CD4-positive, alpha-beta T cell treated with Interleukin-6 at 100 ng/mL for 8 hours (primary cell): ENCODE results near the gene PLVAP.

Experiments
- DNase-seq: peaks from one replicate; pipeline ENCODE4 v3.0.0-alpha.2; 2020; ENCODE audit warnings: mixed read lengths, low spot score

The PLVAP gene, protein sequence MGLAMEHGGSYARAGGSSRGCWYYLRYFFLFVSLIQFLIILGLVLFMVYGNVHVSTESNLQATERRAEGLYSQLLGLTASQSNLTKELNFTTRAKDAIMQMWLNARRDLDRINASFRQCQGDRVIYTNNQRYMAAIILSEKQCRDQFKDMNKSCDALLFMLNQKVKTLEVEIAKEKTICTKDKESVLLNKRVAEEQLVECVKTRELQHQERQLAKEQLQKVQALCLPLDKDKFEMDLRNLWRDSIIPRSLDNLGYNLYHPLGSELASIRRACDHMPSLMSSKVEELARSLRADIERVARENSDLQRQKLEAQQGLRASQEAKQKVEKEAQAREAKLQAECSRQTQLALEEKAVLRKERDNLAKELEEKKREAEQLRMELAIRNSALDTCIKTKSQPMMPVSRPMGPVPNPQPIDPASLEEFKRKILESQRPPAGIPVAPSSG

GRCh38 chr19:17376935-17377600 is at the start of gene PLVAP:
Gene PLVAP (minus strand): TSS chr19:17377342. CDS start chr19:17377288, 54 bp downstream.
- DNase-seq = no peak

GRCh38 chr19:17424743-17425365 is 47.7 kb upstream of the PLVAP start:
- DNase-seq = peak; percentile 18

GRCh38 chr19:17423429-17424208 is 46.5 kb upstream of the PLVAP start:
- DNase-seq = no peak

- no peak for DNase-seq
These were observed 44.8 kb upstream of the PLVAP start for GRCh38 chr19:17421942-17422341.

GRCh38 chr19:17420475-17420924 is 43.4 kb upstream of the PLVAP start:
- DNase-seq = peak; percentile 31

DNA sequence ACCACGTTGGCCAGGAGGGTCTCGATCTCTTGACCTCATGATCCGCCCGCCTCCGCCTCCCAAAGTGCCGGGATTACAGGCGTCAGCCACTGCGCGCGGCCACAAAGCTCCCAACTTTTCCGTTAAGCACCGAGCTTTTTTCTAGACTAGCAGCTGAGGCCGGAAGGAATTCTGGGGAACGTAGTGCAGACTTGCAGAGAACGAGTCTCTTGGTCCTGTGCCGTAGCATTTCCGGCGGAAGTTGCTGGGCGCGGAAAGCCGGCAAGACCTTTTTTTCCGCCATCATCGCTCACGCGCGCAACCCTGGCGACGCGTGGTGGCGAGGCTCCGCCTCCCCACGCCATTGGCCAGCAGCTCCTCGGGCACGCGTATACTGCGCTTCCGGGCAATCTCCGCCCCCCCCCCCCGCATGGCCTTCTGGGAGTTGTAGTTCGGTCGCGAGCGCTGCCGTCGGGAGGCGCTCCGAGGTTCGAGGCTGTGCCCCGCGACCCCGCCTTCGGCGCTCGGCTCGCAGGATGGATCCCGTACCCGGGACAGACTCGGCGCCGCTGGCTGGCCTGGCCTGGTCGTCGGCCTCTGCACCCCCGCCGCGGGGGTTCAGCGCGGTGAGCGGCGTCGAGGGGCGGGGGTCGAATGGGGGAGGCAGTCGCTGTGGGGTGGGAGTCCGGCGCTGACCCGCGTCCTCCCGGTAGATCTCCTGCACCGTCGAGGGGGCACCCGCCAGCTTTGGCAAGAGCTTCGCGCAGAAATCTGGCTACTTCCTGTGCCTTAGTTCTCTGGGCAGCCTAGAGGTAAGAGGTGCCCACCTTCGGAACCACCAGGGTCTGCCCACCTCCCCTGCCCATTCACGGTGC is 42.7 kb upstream of the PLVAP start, which contains the start of gene MVB12A:
MVB12A (plus strand) TSS at position 427 of the 854 bp plus-strand sequence; CDS start at position 516, 89 bp downstream.
- DNase-seq = peak; percentile 98

DNA sequence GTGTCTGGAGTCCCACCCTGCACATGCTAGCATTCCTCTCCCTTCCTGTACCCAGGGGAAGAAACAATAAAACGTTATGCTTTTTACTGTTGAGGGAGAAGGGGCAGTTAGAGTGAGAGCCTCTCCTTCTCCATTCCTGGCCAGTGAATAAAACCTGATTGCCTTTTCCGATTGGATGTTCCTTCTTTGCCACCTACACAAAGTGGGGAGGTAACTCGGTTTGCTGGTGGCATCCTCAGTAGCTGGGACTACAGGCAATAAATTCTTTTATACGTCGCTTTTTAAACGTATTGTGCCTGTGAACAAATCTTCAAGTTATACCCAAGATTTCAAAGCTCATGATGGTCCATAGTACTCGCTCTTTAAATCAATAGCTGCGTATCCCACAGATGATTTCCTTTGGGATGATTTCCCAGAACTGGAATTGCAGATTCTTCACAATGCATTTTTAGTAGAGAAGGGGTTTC is 42.0 kb upstream of the PLVAP start:
- no peak for DNase-seq

DNA sequence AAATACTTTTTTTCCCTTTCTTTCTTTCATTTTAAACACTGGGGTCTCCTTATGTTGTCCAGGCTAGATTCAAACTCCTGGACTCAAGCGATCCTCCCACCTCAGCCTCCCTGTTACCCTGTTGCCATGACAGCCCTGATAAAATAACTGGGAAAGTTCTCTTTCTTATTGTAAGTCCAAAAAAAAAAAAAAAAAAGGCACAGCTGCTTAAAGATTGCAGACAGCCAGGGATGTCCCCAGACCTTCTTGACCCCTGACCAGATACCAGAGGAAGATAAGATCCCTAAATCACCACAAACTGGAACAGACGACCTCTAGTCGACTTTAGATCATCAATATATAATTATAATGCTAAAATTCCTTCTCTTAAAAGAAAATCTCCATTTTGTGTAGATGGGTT is 41.6 kb upstream of the PLVAP start:
- no peak for DNase-seq

- no peak for DNase-seq
These were observed 38.0 kb upstream of the PLVAP start for GRCh38 chr19:17415121-17415520.

DNA sequence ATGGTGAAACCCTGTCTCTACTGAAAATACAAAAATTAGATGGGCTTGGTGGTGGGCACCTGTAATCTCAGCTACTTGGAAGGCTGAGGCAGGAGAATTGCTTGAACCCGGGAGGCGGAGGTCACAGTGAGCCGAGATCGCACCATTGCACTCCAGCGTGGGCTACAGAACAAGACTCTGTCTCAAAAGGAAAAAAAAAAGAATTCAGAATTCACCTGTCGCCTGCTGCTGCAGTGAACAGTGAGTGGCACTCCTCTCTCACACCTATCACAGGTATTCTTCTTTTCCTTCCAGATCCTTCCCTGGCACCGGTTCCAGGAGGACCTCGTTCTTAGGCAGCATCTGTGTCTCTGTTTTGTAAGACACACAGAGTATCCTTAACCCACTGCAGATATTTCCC is 37.0 kb upstream of the PLVAP start:
- no peak for DNase-seq

DNA sequence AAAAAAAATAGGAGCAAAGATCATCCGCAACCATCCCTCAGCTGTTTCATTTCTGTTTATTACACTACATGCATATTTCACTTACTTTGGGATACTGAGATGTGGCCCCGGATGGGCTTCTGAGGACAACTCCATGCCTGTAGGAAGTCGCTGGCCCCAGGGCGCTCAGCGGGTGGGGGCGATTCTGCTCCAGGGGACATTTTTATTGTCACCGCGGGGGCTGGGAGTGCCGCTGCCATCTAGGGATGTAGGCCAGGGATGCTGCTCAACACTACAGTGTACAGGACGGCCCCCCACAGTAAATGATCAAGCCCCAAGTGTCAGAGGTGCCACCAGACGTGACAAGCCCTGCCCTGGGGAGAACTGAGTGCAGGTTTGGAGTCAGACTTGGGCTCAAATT is 34.7 kb upstream of the PLVAP start:
- no peak for DNase-seq

- no peak for DNase-seq
These were observed 32.8 kb upstream of the PLVAP start for GRCh38 chr19:17409990-17410389.

DNA sequence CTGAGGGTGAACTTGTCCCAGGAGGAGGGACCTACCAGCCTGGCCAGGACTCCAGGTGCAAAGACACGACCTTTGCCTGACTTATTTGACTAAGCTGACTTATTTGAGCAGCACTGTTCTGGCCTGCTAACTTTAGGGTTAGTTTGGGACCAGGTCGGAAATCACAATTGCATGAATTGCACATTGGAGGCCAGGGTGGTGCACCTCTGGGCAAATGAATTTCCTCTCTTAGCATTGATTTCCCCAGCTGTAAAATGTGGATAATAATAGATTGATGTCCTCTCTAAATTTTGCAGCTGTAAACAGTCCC is 29.7 kb upstream of the PLVAP start:
- no peak for DNase-seq

- DNase-seq = no peak
These were observed 29.1 kb upstream of the PLVAP start for GRCh38 chr19:17406046-17406886.

DNA sequence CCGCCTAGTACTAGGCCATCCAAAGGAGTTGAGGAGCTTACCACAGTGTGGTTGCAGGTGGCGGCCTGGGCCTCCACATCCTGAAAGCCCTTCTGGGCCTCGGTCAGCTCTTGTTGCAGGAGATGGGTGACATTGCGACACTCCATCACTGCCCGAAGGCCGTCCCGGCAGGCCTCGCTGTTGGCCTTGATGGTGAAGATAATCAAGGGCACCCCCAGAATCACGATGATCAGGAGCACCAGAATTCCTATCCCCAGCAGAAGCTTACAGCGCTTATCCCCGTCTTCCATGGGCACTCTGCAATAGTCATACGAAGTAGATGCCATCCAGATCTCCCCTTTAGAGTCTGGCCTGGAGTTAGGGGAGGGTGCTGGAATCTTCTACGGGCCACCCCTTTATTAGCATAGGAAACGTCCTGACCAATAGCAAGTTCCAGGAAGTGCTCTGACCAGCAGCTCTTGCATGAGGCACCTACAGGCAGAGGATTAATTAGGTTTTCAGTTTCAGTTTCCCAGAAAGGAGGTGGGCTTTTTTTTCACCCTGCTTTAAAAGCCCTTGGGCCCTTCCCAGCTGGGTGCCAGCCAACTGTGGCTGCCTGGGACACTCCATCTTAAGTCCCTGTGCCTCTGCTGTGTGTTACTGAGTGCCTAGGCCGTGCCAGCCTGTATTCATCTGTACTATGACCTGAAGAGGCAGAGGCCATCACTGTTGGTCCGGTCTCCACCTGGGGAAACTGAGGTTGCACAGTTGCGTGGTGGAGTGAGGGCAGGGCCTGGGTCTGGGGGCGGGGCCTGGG is 28.3 kb upstream of the PLVAP start, which contains the start of gene BST2:
BST2 (minus strand) TSS at position 381 of the 796 bp plus-strand sequence; CDS start at position 326, 55 bp downstream.
- peak; percentile 74 for DNase-seq

DNA sequence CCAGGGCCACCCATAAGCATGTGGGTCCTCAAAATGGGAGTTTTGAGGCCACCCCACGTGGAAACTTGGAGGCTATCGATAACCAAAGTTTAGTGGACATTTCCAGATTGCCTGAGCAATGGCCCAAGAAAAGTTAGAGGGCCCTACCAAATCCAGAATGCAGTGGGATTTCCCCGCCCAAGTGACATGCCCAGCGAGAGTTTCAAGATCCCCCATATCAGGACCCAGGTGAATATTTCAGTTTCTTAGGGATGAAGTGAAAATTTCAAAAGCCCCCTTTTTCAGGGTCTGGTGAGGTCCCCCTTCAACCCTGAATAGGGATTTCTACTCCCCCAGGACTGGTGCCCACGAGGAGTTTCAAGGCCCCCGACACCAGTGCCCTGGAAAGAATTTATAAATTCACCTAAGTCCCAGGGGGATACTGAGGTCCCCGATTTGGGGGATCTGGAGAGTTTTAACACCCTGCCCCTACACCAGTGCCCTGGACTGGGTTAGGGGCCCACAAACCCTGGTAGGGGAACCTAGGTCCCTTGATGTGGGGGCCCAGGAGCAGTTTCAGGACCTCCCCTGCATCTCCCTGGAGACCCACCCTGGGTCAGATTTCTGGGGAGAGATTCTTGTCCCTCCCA is 27.6 kb upstream of the PLVAP start:
- no peak for DNase-seq

DNA sequence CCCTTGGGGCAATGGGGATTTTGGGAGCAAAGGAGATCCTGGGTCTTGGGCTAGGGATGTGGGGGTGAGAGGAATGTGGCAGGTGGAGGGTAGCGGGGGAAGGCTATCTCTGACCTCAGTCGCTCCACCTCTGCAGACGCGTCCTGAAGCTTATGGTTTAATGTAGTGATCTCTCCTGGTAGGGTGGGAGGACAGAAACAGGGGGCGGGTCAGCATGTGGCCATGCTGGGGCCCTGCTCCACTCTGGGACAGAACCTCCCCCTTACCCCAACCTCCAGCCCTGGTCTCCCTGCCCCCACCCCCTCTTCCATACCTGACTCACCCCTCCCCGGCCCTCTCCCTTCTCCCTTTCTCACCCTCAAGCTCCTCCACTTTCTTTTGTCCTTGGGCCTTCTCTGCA is 26.9 kb upstream of the PLVAP start:
- DNase-seq = no peak

- DNase-seq = no peak
These were observed 26.1 kb upstream of the PLVAP start for GRCh38 chr19:17402982-17403855.
